OCI-M2 (cell line): Measurements from ENCODE around the gene FAM216B.
"Not testable (repeated sequence)": the region's sequence is repeated elsewhere in the genome, so short reads cannot be mapped to it uniquely, and the experiment has no call there.

Source experiments
- DNase-seq: peaks from one replicate; lab custom pipeline; 2025; ENCODE audit not compliant: unreplicated experiment; lab: John Stamatoyannopoulos, UW

FAM216B gene

GRCh38 chr13:42781352-42781751 lies at the start of gene FAM216B:
Gene FAM216B (plus strand): TSS chr13:42781584. CDS start chr13:42784068, 2,484 bp downstream.
- DNase-seq, result no peak

- DNase-seq, result no peak
Measured at GRCh38 chr13:42732073-42732472, 49.3 kb upstream of the FAM216B start.

GRCh38 chr13:42733046-42733445 lies 48.3 kb upstream of the FAM216B start:
- DNase-seq, result no peak

GRCh38 chr13:42735010-42735409 lies 46.4 kb upstream of the FAM216B start:
- DNase-seq, result no peak

- no peak for DNase-seq
Measured at GRCh38 chr13:42740753-42741152, 40.6 kb upstream of the FAM216B start.

DNA sequence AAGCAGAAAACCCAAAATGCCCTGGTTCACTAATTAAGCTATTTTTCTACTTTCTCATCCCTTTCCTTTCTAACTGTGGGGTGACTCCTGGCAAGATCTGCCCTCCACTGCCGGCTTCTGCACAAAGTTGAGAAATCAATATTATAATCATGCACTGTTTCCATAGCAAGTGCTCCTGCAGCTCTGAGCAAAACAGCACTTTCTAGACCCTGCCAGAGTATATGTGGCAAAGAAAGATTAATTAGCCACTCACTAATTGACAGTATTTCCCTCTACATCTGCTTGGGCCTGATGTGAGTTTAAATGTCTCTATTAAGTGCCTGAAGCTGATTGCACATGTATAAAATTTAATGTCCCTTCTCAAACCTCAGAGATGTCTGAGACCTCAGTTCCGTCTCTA lies 39.5 kb upstream of the FAM216B start:
- no peak for DNase-seq

- no peak for DNase-seq
Measured at GRCh38 chr13:42745655-42746054, 35.7 kb upstream of the FAM216B start.

DNA sequence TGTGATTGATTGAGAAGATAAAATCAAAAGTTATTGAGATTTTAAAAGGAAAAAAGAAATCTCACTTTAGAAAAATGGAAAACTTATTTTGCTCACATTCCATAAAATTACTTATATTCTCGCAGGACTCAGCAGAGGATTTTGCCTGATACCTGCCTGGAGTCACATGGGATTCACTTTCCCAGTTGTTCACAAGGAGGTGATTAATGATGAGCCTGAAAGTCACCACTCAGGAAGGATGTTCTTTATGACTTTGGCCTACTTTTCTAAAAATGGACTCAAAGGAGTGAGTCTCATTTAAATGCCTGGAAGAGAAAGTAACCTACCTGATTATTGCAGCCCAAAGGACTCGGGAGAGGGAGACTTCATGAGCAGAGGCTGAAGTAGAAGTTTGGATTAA lies 34.5 kb upstream of the FAM216B start:
- no peak for DNase-seq

- no peak for DNase-seq
Measured at GRCh38 chr13:42747399-42747873, 33.9 kb upstream of the FAM216B start.

DNA sequence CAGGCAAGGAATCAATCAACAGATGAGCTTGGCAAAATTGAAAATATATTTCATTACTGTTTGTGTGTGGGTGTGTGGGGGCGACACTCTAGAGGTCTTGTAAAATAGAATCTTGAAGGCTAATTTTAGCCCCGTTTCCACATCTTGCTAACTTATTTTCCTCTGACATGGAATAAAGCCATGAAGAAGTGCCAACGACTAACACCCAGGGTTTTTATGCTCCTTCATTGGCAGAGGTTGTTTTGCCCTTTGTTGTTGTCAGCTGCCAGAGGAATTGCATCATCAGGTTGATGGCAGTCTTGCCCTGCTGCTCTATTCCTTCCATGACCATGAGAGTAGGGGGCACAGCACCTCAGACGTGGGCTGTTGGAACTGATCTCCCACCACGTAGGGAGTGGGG lies 30.6 kb upstream of the FAM216B start:
- DNase-seq, result no peak

DNA sequence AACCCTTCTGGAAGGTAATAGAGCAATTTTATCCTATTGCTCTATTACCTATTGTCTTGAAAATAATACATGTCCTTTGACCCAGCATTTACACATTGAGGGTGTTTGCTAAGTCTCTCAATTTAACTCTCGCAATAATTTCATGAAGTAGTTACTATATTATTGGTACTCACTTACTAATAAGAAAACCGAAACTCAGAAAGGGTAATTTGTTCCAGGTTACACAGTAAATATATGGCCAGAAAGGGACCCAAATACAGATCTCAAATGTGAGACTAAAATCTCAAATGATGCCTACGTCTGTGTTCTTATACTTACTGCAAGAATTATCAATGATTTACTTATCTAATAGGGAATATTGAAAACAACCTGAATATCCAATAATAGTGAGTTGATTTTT lies 29.7 kb upstream of the FAM216B start:
- DNase-seq, result no peak

- DNase-seq, result no peak
Measured at GRCh38 chr13:42752731-42753130, 28.7 kb upstream of the FAM216B start.

GRCh38 chr13:42753697-42754096 lies 27.7 kb upstream of the FAM216B start:
- DNase-seq, result no peak

DNA sequence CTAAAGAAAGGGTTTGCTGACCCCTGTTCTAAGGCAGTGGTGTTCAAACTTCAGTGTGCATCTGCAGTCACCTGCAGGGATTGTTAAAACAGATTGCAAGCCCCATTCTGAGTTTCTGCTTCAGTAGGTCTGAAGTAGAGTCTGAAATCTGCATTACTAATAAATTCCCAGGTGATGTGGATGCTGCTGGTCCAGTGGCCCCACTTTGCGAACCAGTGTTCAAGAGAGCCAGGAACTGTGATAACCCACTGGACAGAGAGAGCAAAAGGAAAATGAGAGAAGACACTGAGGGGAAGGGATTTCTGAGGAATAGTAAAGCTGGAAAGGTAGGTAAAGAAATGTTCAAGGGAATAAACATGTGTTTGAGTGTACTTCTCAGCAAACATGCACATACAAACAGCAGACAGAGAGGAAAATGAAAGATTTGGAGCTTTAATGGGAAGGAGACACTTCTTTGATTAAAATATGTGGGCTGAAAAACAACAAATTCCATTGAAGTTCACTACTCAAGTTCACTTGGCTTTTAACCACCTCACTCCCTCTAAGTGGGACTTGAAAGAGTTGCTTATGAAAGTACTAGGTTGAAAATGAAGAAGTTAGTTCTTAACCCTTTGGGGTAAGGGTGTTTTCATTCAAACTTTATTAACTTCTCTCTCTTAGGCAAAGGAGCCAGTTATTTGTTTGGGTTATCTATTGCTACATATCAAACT lies 26.4 kb upstream of the FAM216B start:
- DNase-seq, result no peak

GRCh38 chr13:42757678-42758420 lies 23.5 kb upstream of the FAM216B start:
- DNase-seq, result no peak

GRCh38 chr13:42758515-42758914 lies 22.9 kb upstream of the FAM216B start:
- DNase-seq, result no peak

GRCh38 chr13:42760951-42761350 lies 20.4 kb upstream of the FAM216B start:
- DNase-seq, result no peak

DNA sequence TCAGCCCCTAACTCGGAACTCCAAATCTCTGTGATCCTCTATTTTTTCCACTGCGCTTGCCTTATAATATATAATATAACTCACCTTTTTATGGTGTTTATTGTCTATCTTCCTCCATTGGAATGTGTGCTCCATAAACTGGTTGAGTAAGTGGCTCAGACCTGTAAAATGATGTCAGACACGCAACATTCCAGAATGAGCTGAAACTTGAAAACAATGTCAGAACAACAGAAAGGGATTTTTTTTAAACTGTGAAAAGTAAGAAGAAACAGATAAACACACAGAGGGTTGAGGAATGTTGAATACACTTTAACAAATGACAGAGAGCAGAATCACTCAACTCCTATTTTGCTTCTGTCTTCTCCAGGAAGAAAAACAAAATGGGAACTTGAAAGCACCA lies 19.1 kb upstream of the FAM216B start:
- DNase-seq, result no peak

GRCh38 chr13:42762917-42763316 lies 18.5 kb upstream of the FAM216B start:
- no peak for DNase-seq

DNA sequence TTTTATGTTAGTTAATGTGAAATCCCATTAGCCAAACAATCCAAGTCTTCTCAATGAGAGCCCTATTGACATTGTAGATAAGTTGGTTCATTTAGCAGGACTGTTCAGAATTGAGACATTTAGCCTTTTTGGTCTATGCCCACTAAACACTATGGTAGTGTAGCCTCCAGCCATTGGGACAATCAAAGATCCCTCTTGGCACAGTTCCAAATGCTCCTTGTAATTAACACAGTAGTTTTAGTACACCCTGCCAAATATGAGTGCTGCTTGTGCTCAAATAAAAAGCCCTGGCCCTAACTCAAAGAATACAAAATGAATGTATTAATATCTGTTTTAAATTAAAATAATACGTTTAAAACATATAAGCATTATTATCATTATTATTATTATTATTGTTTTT lies 15.4 kb upstream of the FAM216B start:
- DNase-seq, result no peak

GRCh38 chr13:42769650-42770049 lies 11.7 kb upstream of the FAM216B start:
- DNase-seq, result no peak

GRCh38 chr13:42776558-42776957 lies 4.8 kb upstream of the FAM216B start:
- DNase-seq, result not testable (repeated sequence)
